HFF-Myc (cell line): ENCODE data around the gene IRF7.

Experiments used
- DNase-seq: peaks from one replicate; pipeline ENCODE4 v3.0.0-alpha.2; 2011; ENCODE audit warnings: low read depth; ENCODE audit errors: extremely low read depth
- H3K4me3 ChIP-seq: replicated peaks from 2 replicates; pipeline ENCODE4 v1.5.1; 2011; ENCODE audit warnings: low read depth, mild to moderate bottlenecking, control low read depth, low read length
- CTCF ChIP-seq: IDR thresholded peaks from 2 replicates; pipeline ENCODE4 v1.5.1; 2012; ENCODE audit warnings: mild to moderate bottlenecking, low read depth, low read length, control low read depth; ENCODE audit errors: missing control alignments

Gene IRF7

GRCh38 chr11:611001-611996 is 4.5 kb downstream of the IRF7 start:
- DNase-seq = no peak
- no peak overlapping the region for H3K4me3 ChIP-seq
- no peak for TF ChIP-seq CTCF

GRCh38 chr11:610146-610801 is 5.5 kb downstream of the IRF7 start:
- no peak for TF ChIP-seq CTCF
- H3K4me3 ChIP-seq = no peak overlapping the region
- no peak for DNase-seq

GRCh38 chr11:609341-609811 is 6.4 kb downstream of the IRF7 start:
- H3K4me3 ChIP-seq = no peak overlapping the region
- TF ChIP-seq CTCF = no peak
- DNase-seq = no peak

GRCh38 chr11:608791-609251 is 6.9 kb downstream of the IRF7 start:
- no peak for DNase-seq
- no peak for TF ChIP-seq CTCF
- H3K4me3 ChIP-seq = no peak overlapping the region

GRCh38 chr11:607971-608659 is 7.6 kb downstream of the IRF7 start:
- DNase-seq = no peak
- H3K4me3 ChIP-seq = no peak overlapping the region
- TF ChIP-seq CTCF = no peak

GRCh38 chr11:607020-607780 is 8.6 kb downstream of the IRF7 start:
- DNase-seq = no peak
- TF ChIP-seq CTCF = no peak
- no peak overlapping the region for H3K4me3 ChIP-seq
